Mammary epithelial cell (primary cell): ENCODE results near the gene TMEM163.

Experiments
- EZH2 ChIP-seq: IDR thresholded peaks from 2 replicates; pipeline ENCODE4 v1.6.1; 2012; ENCODE audit warnings: low read length, inconsistent platforms, borderline replicate concordance
- TF ChIP-seq, protein P1 (sequence below), 2 donors: IDR thresholded peaks in 1 of 2; conservative IDR thresholded peaks in 1 of 2; 2 replicates each; pipeline ENCODE4 v1.5.1; 2011 to 2012; ENCODE audit warnings: inconsistent platforms in 2 of 2, low read length in 2 of 2, mild to moderate bottlenecking in 2 of 2, control low read depth in 1 of 2, low read depth in 1 of 2; ENCODE audit not compliant: insufficient read depth in 1 of 2; ENCODE audit errors: extremely low read depth in 1 of 2

DNA sequence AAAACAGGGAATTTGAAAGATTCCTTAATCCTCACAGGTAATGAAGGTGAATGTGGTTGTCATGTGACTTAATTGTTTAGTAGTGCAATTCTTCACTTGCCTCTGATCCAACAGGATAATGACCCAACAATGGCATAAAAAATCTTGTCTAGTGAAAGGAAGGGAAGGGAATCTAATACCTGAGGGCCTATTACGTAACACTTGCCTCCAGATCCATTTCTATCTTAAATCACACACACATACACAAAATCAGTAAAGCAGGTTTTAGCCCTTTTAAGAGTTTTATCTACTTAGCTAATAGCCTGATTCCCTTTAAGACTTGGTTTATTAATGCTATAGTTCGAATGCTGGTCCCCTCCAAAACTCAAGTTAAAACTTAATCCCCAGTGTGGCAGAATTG is 118.6 kb downstream of the TMEM163 start:
- TF ChIP-seq, protein P1, sequence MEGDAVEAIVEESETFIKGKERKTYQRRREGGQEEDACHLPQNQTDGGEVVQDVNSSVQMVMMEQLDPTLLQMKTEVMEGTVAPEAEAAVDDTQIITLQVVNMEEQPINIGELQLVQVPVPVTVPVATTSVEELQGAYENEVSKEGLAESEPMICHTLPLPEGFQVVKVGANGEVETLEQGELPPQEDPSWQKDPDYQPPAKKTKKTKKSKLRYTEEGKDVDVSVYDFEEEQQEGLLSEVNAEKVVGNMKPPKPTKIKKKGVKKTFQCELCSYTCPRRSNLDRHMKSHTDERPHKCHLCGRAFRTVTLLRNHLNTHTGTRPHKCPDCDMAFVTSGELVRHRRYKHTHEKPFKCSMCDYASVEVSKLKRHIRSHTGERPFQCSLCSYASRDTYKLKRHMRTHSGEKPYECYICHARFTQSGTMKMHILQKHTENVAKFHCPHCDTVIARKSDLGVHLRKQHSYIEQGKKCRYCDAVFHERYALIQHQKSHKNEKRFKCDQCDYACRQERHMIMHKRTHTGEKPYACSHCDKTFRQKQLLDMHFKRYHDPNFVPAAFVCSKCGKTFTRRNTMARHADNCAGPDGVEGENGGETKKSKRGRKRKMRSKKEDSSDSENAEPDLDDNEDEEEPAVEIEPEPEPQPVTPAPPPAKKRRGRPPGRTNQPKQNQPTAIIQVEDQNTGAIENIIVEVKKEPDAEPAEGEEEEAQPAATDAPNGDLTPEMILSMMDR (conservative IDR thresholded peaks at IDR 0.05 in 1 of 2, IDR thresholded peaks at IDR 0.05 in 1 of 2; ENCODE audit: extremely low read depth in 1 of 2, insufficient read depth in 1 of 2, low read depth in 1 of 2, low read length in 2 of 2) = no peak
- TF ChIP-seq EZH2 = no peak
